Mammary epithelial cell (primary cell): ENCODE data around the gene GRAMD1B.

Source experiments
- EZH2 ChIP-seq: IDR thresholded peaks from 2 replicates; pipeline ENCODE4 v1.6.1; 2012; ENCODE audit warnings: low read length, inconsistent platforms, borderline replicate concordance
- TF ChIP-seq, protein P1 (sequence below), 2 donors: IDR thresholded peaks in 1 of 2; conservative IDR thresholded peaks in 1 of 2; 2 replicates each; pipeline ENCODE4 v1.5.1; 2011 to 2012; ENCODE audit warnings: inconsistent platforms in 2 of 2, low read length in 2 of 2, mild to moderate bottlenecking in 2 of 2, control low read depth in 1 of 2, low read depth in 1 of 2; ENCODE audit not compliant: insufficient read depth in 1 of 2; ENCODE audit errors: extremely low read depth in 1 of 2

DNA sequence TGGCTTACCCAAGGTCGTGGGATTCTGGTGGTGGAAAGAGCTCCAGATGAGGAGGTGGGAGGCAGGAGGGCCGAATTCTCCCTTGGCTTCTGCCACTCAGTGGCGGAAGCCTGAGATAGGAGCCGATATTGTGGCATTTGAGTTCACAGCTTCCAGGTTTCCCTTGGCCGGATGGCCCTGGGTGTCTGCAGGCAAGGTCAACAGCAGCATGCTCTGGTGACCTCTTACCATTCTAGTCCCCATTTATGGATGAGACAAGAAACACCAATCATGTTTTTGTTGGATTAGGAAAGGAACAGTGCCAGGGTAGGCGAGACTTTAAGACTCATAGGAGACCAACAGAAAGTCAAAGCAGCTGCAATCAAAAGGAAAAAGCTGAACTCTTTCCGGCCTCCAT, 89.7 kb downstream of the GRAMD1B start:
- TF ChIP-seq, protein P1, sequence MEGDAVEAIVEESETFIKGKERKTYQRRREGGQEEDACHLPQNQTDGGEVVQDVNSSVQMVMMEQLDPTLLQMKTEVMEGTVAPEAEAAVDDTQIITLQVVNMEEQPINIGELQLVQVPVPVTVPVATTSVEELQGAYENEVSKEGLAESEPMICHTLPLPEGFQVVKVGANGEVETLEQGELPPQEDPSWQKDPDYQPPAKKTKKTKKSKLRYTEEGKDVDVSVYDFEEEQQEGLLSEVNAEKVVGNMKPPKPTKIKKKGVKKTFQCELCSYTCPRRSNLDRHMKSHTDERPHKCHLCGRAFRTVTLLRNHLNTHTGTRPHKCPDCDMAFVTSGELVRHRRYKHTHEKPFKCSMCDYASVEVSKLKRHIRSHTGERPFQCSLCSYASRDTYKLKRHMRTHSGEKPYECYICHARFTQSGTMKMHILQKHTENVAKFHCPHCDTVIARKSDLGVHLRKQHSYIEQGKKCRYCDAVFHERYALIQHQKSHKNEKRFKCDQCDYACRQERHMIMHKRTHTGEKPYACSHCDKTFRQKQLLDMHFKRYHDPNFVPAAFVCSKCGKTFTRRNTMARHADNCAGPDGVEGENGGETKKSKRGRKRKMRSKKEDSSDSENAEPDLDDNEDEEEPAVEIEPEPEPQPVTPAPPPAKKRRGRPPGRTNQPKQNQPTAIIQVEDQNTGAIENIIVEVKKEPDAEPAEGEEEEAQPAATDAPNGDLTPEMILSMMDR (conservative IDR thresholded peaks at IDR 0.05 in 1 of 2, IDR thresholded peaks at IDR 0.05 in 1 of 2; ENCODE audit: extremely low read depth in 1 of 2, insufficient read depth in 1 of 2, low read depth in 1 of 2, low read length in 2 of 2) = no peak
- TF ChIP-seq EZH2 = no peak
